LNCaP clone FGC (cell line): ENCODE data around the gene RPS6KA4.

Experiments
- DNase-seq: peaks from one replicate; pipeline ENCODE4 v3.0.0-alpha.2; 2011; ENCODE audit warnings: low read depth
- H3K4me3 ChIP-seq: 2 replicates; pipeline ENCODE4 v1.5.1; 2011; ENCODE audit warnings: mild to moderate bottlenecking, low read depth, low read length, control low read depth
- TF ChIP-seq, protein P1 (sequence below): IDR thresholded peaks from 2 replicates; pipeline ENCODE4 v1.5.1; 2012; ENCODE audit warnings: mild to moderate bottlenecking; ENCODE audit not compliant: control insufficient read depth, insufficient read depth; ENCODE audit errors: extremely low read depth

RPS6KA4 gene

DNA sequence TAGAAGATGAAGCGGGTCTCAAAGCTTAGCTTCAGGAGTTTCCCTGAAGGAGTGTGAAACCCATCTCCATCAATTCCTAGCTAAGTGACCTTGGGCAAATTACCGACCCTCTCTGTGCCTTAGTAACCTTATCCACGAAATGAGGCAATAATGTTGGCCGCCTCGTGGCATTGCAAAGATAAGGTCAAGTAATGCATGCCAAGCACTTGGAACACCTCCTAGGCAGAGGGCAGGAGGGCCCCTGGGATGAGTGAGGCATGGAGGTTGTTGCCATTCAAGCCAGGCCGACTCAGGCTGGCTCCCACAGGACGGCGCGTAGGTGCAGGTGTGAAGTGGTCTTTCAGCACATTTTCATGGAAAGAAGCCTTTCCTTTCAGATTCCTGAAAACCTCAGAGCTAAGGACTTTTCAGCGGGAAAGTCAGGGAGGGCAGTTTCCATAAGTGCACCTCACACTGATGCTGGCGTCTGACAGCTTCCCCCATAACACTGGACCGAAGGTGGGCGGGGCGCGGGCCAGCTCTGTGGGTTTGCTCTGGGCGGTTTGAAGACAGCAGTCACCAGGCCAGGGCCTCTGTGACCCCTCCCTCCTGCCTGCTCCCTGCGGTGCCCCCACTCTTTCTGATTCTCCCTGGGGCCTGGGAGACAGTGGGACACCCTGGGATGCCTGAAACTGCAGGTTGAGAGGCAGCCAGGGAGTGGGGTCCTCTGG, 25.2 kb downstream of the RPS6KA4 start:
- no peak overlapping the region for H3K4me3 ChIP-seq
- DNase-seq: no peak
- TF ChIP-seq, protein P1, sequence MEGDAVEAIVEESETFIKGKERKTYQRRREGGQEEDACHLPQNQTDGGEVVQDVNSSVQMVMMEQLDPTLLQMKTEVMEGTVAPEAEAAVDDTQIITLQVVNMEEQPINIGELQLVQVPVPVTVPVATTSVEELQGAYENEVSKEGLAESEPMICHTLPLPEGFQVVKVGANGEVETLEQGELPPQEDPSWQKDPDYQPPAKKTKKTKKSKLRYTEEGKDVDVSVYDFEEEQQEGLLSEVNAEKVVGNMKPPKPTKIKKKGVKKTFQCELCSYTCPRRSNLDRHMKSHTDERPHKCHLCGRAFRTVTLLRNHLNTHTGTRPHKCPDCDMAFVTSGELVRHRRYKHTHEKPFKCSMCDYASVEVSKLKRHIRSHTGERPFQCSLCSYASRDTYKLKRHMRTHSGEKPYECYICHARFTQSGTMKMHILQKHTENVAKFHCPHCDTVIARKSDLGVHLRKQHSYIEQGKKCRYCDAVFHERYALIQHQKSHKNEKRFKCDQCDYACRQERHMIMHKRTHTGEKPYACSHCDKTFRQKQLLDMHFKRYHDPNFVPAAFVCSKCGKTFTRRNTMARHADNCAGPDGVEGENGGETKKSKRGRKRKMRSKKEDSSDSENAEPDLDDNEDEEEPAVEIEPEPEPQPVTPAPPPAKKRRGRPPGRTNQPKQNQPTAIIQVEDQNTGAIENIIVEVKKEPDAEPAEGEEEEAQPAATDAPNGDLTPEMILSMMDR: no peak

DNA sequence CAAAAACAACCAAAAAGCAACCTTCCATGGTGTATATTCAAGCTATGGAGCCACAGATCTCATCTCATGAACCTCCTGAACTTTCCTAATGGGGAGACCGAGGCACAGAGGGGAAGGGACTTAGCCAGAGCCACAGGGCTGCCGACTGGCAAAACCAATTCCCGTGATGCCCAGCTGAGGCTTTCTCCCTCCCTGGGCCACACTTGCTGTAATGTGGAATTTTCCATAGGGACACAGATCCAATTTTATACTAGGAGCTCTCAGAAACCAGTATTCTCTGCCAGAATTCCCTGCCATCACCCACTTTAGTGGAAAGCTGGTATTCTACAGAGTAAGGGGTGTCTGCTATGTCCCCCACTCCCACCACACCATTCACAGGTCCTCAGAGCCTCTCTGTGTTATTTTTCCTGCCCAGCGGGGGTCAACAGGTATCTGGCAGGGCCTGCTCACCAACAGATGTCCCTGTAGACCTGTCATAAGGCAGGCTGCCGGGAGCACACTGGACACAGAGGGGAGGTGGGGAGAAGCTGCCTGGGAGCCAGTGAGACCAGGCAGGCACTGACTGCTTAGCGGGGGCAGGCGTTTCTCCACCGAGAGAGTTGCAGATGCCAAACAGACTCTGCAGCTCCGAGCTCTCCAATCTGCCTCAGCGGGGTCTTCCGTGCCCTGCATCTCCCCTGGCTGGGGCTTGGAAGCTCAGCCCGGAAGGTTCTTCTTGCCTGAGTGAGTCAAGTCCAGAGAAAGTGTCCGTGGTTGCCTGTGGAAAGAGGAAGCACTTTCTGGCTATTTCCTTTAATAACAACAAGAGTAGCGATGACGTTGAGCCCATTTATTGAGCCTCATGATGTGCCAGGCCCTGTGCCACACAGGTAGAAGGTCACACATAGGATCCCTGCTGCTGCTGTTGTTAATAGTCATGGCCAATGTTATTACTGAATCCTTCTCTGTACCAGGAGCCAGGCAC, 26.3 kb downstream of the RPS6KA4 start:
- no peak overlapping the region for H3K4me3 ChIP-seq
- DNase-seq: no peak
- TF ChIP-seq, protein P1: no peak

GRCh38 chr11:64385945-64386704, 27.2 kb downstream of the RPS6KA4 start:
- no peak for DNase-seq
- H3K4me3 ChIP-seq: no peak overlapping the region
- TF ChIP-seq, protein P1: no peak

- H3K4me3 ChIP-seq: no peak overlapping the region
- DNase-seq: no peak
- TF ChIP-seq, protein P1: no peak
These were observed 29.0 kb downstream of the RPS6KA4 start for GRCh38 chr11:64387916-64388315.

DNA sequence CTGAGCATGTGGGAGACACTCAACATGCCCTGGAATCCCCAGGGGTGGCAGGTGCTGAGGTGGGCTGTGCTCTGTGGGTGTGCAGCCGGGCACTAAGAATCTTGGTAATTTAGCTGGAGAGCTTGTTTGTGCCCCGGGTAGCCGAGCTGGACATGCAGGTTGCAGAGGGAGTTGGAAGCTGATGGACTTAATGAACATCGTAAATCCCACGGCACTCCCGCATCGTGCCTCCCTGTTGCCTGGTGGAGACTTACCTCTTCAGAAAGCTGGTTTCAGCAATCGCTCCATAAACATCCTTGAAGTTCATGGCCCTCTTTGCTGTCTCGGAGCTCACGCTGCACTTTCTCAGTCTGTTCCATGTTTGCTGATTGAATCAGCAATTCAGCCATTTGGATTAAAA, 29.9 kb downstream of the RPS6KA4 start:
- no peak overlapping the region for H3K4me3 ChIP-seq
- TF ChIP-seq, protein P1: no peak
- no peak for DNase-seq

DNA sequence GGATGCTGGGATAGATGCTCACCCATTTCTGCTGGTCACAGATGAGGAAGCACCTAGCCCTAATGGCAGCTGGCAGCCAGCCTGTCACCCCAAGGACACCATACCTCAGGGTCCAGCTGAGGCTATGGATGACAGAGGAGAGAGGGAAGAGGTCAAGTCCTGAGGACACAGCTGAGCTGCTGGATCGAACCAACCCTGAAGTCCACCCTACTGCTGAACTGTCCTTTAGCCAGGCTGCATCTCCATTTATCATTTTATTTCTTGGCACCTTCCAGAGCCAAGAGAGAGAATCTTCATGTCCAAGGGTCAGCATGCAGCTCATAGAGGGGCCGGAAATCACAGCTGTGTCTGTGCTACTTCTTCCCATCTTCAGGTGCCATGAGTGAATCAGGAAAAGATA, 30.9 kb downstream of the RPS6KA4 start:
- TF ChIP-seq, protein P1: no peak
- H3K4me3 ChIP-seq: no peak overlapping the region
- no peak for DNase-seq
